Measurements from ENCODE around the gene WFDC2.

The WFDC2 gene, protein sequence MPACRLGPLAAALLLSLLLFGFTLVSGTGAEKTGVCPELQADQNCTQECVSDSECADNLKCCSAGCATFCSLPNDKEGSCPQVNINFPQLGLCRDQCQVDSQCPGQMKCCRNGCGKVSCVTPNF

DNA sequence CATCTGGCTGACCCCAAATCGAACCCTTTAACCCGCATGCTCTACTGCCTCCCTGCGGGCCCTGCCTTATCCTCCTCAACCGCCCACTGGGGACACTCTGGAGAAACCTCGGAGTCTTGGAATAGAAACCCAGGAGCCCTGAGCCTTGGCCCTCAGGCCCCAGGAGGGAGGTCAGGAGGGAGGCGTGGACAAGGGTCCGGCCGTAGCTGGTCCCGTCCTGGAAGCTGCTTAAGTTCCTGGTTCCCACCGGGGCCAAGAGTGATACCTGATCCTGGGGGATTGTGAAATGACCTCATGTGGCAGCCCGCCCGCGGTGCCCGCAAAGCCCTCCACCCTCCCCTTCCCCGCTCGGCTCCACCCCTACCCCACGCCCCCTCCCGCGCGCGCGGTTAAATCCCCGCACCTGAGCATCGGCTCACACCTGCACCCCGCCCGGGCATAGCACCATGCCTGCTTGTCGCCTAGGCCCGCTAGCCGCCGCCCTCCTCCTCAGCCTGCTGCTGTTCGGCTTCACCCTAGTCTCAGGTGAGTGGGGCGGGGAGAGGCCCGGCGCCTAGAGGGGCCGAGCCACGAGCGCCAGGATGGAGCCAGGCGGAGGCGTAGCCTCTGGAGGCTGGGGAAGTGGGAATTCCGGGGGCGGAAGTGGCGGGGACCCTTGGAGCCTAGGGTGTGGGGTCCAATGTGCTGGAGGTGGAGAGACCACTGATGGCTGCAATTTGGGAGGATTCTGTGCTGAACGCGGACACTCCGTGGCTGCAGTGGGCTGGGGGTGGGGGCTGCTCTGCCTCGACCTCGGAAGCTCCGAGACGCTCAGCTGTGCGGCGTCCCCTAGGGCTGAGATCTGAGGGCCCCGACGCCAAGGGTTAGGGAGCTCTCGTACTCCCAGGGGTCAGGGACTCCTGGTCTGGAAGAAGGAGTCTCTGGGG lies at the start of gene WFDC2:
WFDC2 (plus strand) TSS at position 418 of the 926 bp plus-strand sequence; CDS start at position 447, 29 bp downstream.
- DNase-seq (ENCODE audit: low read depth): no peak

DNA sequence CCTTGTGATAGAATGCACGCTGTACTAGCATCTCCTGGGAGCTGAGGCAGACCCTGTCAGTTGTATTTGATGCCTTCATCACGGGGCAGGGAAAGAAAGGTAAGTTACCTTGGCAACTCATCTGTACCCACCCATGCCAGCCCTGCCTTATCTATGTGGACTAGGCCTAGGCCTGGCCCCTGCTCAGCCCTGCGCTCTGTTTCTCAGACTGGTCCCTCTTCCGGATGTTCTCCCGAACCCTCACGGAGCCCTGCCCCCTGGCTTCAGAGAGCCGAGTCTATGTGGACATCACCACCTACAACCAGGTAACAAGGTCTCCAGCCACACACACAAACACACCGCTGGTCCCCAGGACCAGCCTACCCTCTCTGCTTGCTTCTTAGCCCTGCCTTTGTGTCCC lies 49.4 kb upstream of the WFDC2 start:
- no peak for DNase-seq (ENCODE audit: low read depth)

DNA sequence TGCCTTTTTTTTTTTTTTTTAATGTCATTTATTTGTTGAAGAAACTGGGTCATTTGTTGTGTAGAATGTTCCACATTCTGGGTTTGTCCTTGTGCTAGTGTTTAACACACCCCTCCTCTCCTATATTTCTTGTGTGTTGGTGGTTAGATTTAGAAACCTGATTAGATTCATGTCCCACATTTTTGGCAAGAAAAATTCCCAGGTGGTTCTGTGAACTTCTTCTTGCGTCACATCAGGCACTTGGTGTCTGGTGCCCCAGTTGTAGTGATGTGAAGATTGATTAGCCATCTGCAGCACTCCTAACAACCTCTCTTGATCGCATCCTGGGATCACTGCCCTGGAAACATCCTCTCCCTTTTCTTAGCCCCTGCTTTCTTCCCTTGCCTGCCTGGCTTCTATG lies 45.9 kb upstream of the WFDC2 start:
- DNase-seq (ENCODE audit: low read depth): no peak

DNA sequence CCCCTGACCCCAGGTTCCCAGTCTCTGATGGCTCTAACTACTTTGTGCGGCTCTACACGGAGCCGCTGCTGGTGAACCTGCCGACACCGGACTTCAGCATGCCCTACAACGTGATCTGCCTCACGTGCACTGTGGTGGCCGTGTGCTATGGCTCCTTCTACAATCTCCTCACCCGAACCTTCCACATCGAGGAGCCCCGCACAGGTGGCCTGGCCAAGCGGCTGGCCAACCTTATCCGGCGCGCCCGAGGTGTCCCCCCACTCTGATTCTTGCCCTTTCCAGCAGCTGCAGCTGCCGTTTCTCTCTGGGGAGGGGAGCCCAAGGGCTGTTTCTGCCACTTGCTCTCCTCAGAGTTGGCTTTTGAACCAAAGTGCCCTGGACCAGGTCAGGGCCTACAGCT lies 44.0 kb upstream of the WFDC2 start:
- no peak for DNase-seq (ENCODE audit: low read depth)

DNA sequence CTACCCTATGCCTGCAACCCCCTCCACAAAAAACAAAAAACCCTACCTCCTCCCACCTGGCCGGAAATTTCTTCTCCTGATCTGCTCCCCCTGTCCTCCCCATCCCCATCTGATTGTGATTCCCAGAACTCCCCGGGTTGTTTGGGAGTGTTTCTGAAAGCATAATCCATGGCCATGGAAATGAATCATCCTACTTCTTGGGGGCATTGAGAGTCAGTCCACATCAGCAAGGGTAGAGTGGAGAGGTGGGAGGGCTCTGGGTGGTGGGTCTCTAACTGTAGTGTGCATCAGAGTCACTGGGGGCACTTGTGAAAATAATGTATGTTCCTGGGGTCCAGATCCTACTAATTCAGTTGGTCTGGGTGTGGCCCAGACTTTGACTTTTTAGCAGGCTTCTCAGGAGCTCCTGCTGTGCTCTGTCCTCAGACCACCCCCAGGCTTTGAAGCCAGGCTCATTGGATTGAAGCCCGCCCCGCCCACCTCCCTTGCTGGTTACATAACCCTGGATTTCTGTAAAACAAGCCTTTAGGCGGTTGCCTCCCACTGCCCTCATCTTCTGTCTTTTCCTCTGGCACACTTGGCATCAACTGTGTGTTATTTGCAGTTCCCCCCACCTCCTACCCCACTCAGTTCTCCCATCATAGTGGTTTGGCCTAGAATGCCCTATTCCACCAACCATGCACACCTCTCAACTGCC lies 43.1 kb upstream of the WFDC2 start:
- DNase-seq (ENCODE audit: low read depth): no peak

DNA sequence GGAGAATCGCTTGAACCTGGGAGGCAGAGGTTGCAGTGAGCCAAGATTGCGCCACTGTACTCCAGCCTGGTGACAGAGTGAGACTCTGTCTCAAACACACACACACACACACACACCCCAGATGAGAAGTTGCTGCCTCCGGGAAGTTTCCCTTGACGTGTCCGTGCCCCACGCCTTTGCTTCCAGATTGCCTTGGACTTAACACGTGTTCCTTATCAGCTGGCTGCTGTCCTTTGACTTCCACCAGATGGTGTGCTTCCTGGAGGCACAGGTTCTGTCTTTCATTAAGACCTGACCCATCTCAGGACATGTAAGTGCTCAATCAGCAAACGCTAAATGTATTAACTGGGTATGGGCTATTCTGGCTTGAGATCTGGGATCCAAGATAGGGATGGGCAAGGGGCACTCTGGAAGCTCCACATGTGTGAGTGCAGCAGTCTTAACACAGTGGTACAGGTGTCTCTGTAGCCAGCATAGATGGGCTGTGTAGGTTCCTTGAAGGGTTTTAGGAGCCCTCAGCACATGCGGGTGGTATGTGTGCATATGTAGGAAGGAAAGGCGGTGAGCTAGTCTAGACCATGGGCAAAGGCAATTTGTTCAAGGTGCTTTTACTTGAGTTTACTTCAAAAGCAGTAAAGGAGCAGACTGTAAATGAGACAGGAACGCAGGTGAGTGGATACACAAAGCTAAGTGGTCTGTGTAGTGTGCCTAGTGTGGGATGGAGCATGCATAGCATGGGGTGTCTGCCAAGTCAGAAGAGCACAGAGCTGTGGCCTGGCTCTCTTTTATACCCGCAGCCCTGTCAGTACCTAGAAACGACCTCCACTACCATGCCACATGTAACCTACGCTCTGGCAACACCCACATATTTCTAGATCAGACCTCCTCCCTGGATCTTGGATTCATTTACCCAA lies 42.1 kb upstream of the WFDC2 start:
- DNase-seq (ENCODE audit: low read depth): no peak

DNA sequence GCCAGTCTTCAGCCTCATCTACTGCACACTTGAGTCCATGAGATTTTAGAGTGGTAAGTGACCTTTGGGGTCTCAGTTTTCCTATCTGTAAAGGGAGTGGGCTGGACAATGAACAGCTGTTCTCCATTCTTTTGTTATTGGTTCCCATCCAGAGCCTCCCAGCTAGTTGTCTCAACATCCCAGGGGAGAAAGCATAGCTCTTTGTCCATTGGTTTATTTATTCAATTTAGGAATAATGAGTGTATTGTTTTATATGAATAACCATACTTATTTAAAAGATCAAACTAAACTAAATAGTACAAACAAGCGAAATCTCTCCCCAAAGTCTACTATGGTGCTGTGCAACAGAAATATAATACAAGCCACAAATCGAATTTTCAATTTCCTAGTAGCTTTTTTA lies 39.9 kb upstream of the WFDC2 start:
- no peak for DNase-seq (ENCODE audit: low read depth)

DNA sequence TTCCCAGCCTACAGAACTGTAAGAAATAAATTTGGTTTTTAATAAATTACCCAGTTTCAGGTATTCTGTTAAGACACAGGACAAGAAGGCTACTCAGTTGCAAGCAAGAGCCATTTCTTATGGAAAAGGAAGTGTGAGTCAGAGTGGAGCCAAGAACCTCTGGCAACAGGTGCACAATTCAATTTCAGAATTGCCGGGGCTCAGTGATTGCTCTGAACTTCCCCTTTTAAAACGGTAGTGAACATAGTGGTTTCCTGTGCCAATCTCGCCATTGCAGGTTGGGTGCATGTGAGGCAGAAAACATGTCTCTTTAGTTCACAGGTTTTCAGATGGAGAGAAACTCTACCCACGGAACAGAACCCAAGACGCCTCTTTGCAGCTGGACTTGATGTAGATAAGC lies 37.3 kb upstream of the WFDC2 start:
- DNase-seq (ENCODE audit: low read depth): no peak

DNA sequence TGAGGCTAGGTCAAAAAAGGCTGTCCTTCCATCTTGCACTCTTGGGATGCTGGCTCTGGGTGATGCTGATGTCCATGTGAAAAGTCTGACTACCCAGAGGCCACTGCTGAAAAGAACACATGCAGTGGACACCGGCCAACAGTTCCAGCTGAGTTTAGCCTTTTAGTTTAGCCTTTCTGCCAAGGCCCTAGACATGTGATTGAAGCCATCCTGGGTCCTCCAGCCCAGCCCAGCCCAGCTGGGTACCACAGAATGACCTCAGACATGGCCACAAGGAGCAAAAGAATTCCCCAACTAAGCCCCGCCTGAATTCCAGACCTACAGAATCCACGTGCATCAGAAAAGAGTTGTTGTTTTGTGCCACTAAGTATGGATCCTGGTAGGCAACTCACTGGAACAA lies 36.2 kb upstream of the WFDC2 start:
- DNase-seq (ENCODE audit: low read depth): no peak

DNA sequence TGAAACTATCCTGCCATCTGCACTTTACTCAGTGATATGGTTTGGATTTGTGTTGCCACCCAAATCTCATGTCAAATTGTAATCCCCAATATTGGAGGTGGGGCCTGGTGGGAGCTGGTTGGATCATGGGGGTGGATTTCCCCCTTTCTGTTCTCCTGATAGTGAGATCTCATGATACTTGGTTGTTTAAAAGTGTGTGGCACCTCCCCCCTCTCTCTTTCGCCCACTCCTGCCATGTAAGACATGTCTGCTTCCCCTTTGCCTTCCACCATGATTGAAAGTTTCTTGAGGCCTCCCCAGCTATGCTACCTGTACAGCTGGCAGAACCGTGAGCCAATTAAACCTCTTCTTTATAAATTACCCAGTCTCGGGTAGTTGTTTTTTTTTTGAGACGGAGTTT lies 35.6 kb upstream of the WFDC2 start:
- no peak for DNase-seq (ENCODE audit: low read depth)

DNA sequence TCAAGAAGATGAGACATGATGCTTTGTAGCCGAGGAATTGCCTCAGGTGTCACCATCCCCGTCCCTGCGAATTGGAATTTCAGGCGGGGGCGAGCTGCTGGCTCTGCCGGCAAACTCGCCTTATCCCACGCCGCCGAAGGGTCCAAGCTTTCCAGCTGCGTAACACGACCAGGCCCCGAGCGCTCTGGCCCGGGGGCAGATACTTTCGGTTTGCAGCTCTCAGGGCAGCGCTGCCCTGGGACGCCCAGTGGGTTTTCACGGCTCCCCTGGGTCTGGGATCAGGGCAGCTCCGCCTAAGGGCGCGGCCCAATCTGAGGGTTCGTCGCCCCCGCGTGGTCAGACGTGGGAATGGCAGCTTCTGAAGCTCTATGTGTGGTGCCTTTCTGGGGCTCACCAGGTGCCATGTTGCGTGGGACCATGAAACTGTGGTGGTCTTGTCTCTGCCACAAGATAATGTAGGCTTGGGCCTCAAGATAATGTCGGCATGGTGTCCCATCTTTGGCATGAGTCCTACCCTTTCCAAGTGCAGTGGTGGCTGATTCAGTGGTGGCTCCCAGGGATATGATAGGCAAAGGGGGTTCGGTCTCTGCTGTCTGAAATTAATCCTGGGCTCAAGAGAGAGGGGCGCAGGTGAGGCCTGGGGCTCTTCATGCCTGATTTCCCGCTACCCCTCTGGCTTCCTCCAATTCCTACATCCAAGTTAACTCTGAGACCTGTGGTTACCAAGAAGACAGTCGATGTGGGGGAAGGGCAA lies 32.6 kb upstream of the WFDC2 start:
- DNase-seq (ENCODE audit: low read depth): peak; percentile 78

DNA sequence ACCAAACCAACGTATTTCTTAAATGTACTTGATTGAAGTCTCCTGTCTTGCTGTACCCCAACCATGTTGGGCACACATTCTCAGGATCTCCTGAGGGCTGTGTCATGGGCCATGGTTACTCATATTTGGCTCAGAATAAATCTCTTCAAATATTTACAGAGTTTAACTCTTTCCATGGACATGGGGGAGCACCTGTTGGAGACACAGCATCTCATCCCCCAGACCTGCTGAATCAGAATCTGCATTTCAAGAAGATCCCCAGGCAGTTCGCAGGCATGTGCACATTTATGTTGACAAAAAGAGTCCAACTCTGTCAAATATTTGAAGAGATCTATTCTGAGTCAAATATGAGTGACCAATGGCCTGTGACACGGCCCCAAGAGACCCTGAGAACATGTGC lies 29.1 kb upstream of the WFDC2 start:
- DNase-seq (ENCODE audit: low read depth): no peak

DNA sequence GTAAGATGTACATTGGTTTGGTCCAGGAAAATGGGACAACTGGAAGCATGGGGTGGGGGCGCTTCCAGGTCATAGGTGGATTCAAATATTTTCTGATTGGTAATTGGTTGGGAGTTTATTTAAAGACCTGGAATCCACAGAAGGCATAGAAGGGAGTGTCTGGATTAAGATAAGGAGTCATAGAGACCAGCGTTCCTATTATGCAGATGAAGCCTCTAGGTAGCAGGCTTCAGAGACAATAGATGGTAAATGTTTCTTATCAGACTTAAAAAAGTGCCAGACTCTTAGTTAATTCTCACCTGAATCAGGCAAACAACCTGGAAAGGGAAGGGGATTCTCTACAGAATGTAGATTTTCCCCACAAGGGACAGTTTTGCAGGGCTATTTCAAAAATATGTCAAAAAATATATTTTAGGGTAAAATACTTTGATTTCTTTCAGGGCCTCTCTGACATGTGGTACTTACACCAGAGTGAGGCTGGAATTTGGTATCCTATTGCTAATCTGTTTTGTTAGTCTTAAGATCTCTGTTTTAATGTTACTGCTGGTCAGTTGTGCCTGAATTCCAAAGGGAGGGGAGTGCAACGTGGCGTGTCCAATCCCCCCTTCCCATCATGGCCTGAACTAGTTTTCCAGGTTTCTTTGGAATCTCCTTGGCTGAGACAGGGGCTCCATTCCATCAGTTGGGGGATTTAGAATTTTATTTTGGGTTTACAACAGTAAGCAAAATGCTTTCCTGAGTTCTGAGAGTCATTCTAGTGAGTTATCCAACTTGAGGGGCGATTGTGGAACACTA lies 28.5 kb upstream of the WFDC2 start:
- DNase-seq (ENCODE audit: low read depth): no peak

DNA sequence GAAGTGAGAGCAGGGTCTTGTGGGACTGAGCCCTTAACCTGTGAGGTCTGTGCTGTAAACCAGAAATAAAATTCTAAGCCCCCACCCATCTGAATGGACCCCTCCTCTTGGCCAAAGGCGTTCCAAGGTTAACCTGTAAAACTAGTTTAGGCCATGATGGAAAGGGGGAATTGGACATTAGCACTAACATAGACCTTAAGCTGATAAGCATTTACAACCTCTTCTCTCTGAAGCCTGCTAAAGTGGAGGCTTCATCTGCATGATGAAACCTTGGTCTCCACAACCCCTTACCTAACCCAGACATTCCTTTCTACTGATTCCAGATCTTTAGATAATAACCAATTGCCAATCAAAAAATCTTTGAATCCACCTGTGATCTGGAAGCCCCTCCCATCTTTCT lies 27.8 kb upstream of the WFDC2 start:
- DNase-seq (ENCODE audit: low read depth): no peak

DNA sequence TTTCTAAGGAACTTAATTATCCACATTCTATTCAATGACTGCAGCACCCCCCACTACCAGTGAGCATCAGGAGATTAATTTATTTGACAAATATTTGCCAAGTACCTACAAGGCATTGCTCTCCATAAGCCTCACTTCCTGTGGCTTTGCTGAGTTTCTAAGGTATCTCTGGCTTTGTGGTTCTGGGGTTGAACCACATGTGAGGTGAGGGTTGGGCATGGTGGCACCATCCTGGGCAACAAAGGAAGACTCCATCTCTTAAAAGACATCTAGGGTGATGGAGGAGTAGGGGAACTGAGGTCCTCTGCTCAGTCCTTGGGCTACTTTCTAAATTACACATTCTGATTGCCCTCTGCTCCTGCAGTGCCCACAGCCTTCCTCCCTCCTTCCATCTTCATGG lies 25.5 kb upstream of the WFDC2 start:
- no peak for DNase-seq (ENCODE audit: low read depth)

DNA sequence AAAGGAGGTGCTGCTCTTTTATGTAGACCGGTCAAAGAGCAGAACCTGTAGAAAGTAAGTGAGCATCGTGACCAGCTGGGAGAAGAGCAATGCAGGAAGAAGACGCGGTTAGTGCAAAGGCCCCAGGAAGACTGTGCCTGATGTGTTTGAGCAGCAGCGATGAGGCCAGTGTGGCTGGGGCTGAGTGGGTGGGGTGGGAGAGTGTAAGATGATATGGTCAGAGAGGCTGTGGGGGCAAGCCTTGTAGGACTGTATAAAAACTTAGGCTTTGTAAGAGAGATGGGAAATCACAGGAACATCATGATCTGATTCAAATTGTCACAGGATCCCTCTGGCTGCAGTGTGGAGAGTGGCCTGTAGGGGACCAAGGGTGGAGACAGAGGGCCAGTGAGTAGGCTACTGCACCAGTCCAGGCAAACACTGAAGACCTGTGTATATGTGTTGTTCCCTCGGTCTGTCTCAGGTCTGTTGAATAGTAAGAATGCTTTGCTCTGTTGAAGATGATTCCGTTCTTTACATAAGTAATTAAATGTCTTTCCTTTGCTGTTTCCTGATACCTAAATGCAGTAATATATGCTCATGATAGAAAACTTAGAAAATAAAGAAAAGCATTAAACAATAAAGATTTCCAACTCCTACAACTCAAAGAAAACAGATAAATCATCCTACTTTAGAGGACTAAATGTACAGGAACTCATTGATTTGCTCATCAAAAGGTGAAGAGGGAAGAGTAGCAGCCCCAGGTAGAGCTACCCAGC lies 23.6 kb upstream of the WFDC2 start:
- peak; percentile 9 for DNase-seq (ENCODE audit: low read depth)

DNA sequence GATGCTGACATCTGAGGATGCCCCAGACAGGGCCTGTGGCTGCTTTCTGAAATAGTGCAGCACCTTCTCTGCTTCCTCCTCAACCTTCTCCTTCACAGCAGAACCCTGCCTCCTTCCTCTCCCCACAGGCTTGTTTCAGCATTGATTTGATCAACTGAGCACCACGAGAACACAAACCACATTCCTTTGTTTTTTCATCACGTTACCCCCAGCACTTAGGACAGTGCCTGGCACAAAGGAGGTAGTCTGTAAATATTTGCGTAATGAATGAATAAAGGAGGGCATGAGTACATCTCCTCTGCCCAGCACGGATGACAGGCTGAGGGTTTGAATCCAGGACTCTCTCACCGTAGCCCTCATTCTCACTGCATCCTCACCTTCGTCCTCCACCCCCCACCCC lies 21.3 kb upstream of the WFDC2 start:
- no peak for DNase-seq (ENCODE audit: low read depth)

DNA sequence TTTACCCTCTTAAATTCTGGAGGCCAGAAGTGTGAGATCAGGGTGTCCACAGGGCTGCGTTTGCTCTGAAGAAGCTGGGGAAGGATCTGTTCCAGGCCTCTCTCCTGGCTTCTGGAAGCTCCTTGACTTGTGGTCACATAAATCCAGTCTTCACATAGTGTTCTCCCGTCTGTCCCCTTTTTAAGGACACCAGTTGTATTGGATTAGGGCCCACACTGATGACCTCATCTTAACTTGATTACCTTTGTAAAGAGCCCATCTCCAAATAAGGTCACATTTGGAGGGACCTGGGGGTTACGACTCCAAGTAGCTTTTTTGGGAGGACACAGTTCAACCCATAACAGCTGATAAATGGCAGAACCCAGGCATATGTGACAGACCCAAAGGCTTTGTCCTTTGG lies 20.0 kb upstream of the WFDC2 start:
- no peak for DNase-seq (ENCODE audit: low read depth)

DNA sequence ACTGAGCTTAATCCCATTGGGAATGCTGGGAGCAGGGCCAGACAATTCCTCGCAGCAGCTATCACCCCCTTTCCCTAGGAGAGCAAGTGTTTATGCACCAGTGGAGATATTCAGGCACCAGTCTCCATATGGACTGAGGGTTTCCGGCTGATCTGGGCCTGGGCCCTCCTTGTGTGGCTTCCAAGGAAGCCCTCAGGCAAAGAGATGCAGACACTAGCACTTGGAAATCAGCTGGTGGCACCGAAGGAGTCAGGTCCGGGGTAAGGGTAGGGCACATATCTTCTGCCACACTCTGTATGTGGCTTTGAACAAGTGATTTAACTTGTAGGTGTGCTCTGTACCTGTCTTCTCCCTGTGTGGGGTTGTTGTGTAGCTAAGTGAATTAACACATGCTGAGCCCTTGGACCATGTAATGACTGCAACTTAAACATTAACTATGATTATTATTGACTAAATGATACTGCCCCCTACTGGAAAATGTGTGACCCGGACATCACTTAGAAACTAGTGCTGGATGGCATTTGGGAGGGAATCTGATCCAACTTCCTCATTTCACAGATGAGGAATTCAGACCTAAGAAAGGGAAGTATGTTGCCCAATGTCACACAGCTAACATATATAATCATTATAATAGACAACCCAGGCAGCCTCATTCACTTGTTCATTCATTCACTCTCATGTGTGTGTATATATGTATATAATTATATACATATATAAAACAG lies 19.3 kb upstream of the WFDC2 start:
- no peak for DNase-seq (ENCODE audit: low read depth)
